ENCODE measurements around the gene ZNF439. TPM values are rescaled to one million over a fixed set of nuclear protein-coding genes. Genes with fewer than 3 reads are reported as not detected.
A peak's percentile ranks its signal among the peaks of the same experiment; 100 is the strongest.
"Not testable (repeated sequence)": the region's sequence is repeated elsewhere in the genome, so short reads cannot be mapped to it uniquely, and the experiment has no call there.

The ZNF439 gene
- total RNA-seq, 1 donor from 2014 or later, result 0.53 TPM

GRCh38 chr19:11814700-11815035 lies 33.9 kb upstream of the ZNF439 start:
- Histone ChIP-seq H3K27me3 (ENCODE audit: control insufficient read depth, insufficient read depth, low read length) (no peaks in the 10 kb centered on the region), H3K4me3 (ENCODE audit: low read depth, low read length) (peak overlapping the region; percentile 96), H3K36me3 (ENCODE audit: control insufficient read depth, insufficient read depth, low read length) (peaks cover 1% of the 10 kb centered on the region)
- DNase-seq (ENCODE audit: low read depth) (peak; percentile 56), FAIRE-seq (no peak)
- TF ChIP-seq CTCF (IDR thresholded peaks at IDR 0.05; ENCODE audit: insufficient read depth, low read length, severe bottlenecking), result no peak

- FAIRE-seq (peak; percentile 66), DNase-seq (ENCODE audit: low read depth) (peak; percentile 21)
- Histone ChIP-seq H3K27me3 (ENCODE audit: control insufficient read depth, insufficient read depth, low read length) (no peaks in the 10 kb centered on the region), H3K4me3 (ENCODE audit: low read depth, low read length) (no peak overlapping the region), H3K36me3 (ENCODE audit: control insufficient read depth, insufficient read depth, low read length) (peaks cover 5% of the 10 kb centered on the region)
- TF ChIP-seq CTCF (IDR thresholded peaks at IDR 0.05; ENCODE audit: insufficient read depth, low read length, severe bottlenecking), result no peak
Observed at GRCh38 chr19:11821474-11822109, 26.9 kb upstream of the ZNF439 start.

GRCh38 chr19:11828957-11829876 lies 19.3 kb upstream of the ZNF439 start:
- H3K36me3 ChIP-seq (ENCODE audit: control insufficient read depth, insufficient read depth, low read length), result peaks cover 11% of the 10 kb centered on the region
- not testable (repeated sequence) for DNase-seq (ENCODE audit: low read depth); H3K4me3 ChIP-seq (ENCODE audit: low read depth, low read length); FAIRE-seq; H3K27me3 ChIP-seq (ENCODE audit: control insufficient read depth, insufficient read depth, low read length)

- FAIRE-seq, result no peak
- H3K4me3 ChIP-seq (ENCODE audit: low read depth, low read length), result no peak overlapping the region
- DNase-seq (ENCODE audit: low read depth), result no peak
- peaks cover 11% of the 10 kb centered on the region for H3K36me3 ChIP-seq (ENCODE audit: control insufficient read depth, insufficient read depth, low read length)
- no peaks in the 10 kb centered on the region for H3K27me3 ChIP-seq (ENCODE audit: control insufficient read depth, insufficient read depth, low read length)
- TF ChIP-seq CTCF (IDR thresholded peaks at IDR 0.05; ENCODE audit: insufficient read depth, low read length, severe bottlenecking), result no peak
Observed at GRCh38 chr19:11832253-11832912, 16.1 kb upstream of the ZNF439 start.

GRCh38 chr19:11833541-11833940 lies 15.0 kb upstream of the ZNF439 start:
- TF ChIP-seq CTCF (IDR thresholded peaks at IDR 0.05; ENCODE audit: insufficient read depth, low read length, severe bottlenecking), result no peak
- H3K36me3 ChIP-seq (ENCODE audit: control insufficient read depth, insufficient read depth, low read length), result peaks cover 11% of the 10 kb centered on the region
- FAIRE-seq, result no peak

GRCh38 chr19:11835626-11836066 lies 12.9 kb upstream of the ZNF439 start:
- FAIRE-seq; H3K36me3 ChIP-seq (ENCODE audit: control insufficient read depth, insufficient read depth, low read length); H3K27me3 ChIP-seq (ENCODE audit: control insufficient read depth, insufficient read depth, low read length); H3K4me3 ChIP-seq (ENCODE audit: low read depth, low read length): not testable (repeated sequence)
- peak; percentile 37 for DNase-seq (ENCODE audit: low read depth)

More at GRCh38 chr19:11833541-11833940, 15.0 kb upstream of the ZNF439 start:
- no peaks in the 10 kb centered on the region for H3K27me3 ChIP-seq (ENCODE audit: control insufficient read depth, insufficient read depth, low read length)
- DNase-seq (ENCODE audit: low read depth), result no peak
- H3K4me3 ChIP-seq (ENCODE audit: low read depth, low read length), result no peak overlapping the region
